Stimulated activated naive CD4-positive, alpha-beta T cell treated with Interleukin-2 at 50 U/mL for 16 hours (primary cell): ENCODE data around the gene B9D2.
"Not testable (repeated sequence)": the region's sequence is repeated elsewhere in the genome, so short reads cannot be mapped to it uniquely, and the experiment has no call there.

ENCODE experiments used
- DNase-seq: peaks from one replicate; lab custom pipeline; 2025; lab: John Stamatoyannopoulos, UW

B9D2 gene, protein sequence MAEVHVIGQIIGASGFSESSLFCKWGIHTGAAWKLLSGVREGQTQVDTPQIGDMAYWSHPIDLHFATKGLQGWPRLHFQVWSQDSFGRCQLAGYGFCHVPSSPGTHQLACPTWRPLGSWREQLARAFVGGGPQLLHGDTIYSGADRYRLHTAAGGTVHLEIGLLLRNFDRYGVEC

GRCh38 chr19:41363753-41364523, at the start of gene B9D2:
Gene B9D2, minus strand, starts transcription at chr19:41364149. Its CDS starts 630 bp downstream, at chr19:41363519.
- DNase-seq, result peak; percentile 98

DNA sequence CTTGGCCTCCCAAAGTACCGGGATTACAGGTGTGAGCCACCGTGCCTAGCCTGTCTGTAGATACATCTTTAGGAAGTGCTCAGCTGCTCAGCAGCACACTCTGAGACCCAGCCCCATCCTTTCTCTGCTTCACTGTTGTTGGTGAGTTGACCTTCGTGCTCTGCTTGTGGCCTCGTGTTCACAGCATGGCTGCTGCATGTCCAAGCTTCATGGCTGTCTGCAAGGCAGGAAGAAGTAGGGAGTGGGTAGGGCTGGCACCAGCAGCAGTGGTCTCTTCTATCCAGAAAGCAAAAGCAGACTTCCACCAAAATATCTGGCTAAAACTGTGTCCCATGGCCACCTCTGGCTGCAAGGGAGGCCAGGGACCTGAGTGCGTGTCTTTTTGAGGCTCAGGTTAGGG, 49.0 kb upstream of the B9D2 start:
- no peak for DNase-seq

DNA sequence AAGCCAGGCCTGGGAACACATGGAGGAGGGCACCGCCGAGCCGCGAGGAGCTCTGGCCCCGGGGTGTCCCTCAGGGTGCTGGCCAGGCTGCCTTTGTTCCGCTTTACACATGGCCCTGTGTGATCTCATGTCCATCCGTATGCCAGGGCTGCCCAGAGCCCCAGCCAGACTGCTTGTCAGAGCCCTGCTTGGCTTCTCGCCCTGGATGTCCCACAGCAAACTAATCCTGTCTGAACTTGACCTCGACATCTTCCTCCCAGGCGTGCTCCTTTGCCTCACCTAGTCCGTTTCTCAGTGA, 48.0 kb upstream of the B9D2 start:
- no peak for DNase-seq

DNA sequence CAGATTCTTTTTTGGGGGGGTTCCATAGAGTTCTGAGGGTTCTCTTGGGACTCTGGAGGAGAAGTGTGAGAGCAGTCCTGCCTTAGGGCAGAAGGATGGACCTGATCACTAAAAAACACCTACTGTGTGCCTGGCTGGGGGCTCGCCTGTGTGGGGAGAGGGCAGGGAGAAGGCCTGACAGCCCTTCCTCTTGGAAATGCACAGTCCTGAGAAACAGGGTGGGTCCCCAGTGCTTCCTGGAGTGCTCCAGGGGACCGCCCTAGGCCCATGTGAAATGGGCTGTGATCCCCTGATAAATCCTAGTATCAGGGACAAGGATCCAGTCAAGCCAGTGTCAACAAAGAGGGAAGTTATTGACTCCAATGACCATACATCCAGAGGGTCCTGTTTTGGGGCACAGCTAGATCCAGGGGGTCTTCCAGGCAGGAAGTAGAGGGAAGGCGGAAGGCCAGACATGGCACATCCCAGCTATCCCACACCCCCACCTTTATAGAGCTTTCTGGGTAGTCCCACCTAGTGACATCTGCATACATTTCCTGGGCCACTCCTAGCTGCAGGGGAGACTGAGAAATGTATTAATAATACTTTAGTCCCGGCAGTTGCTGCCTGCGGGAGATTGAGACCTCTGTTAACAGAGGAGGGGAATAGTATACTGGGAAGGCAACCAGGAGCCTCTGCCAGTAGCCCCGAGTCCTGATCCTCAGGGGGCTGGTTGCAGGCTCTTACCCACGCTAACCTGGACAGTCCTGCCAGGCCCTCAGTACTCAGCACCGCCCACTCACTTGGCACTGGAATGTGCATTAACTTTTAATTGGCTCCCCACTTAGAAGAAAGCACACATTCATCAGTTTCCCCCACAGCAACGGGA, 47.4 kb upstream of the B9D2 start:
- no peak for DNase-seq

- DNase-seq, result no peak
These were observed 46.5 kb upstream of the B9D2 start for GRCh38 chr19:41410336-41411054.

DNA sequence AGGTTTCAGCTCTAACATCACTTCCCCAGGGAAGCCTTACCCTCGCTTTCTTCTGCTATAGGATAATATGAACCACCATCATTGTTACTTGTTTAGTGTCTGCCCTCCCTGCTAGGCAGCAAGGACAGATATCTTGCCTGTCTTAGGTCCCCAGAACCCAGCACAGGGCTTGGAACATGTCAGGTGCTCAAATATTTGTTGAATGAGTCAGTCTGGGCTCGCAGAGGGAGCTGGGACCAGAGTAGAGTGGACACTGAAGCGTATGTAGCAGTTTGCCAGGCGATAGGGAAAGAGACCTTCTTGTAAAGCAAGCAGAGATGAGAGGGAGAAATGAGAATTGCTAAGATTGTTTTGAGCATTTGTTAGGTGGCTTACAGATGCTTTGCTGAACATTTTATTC, 45.3 kb upstream of the B9D2 start:
- DNase-seq, result no peak

DNA sequence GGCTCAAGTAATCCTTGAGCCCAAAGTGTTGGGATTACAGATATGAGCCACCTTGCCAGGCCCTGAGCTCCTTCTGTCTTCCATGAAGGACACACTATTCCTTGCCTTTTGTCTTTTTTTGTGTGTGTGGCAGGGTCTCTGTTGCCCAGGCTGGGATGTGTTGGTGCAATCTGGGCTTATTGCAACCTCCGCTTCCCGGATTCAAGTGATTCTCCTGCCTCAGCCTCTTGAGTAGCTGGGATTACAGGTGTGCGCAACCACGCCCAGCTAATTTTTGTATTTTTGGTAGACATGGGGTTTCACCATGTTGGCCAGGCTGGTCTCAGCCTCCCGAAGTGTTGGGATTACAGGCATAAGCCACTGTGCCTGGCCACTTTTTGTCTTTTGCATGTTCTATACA, 44.9 kb upstream of the B9D2 start:
- not testable (repeated sequence) for DNase-seq

- no peak for DNase-seq
These were observed 44.3 kb upstream of the B9D2 start for GRCh38 chr19:41408256-41408655.

DNA sequence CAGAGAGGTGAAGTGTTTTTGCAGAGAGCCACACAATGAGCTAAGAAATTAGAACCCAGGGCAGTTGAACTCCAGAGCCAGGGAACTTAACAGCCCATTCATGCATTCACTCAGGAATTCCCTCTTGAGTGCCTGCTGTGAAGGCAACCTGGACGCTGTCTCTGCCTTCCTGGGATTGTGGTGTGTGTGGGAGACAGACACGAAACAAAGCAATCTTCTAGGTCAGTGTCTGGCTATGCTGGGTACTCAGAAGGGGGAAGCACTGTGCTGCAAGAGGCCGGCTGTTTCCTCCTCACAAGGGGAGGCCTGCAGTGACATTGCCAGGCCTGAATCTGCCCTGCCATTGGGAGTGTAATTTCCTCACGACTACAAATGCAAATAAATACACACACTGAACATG, 43.3 kb upstream of the B9D2 start:
- DNase-seq, result no peak

DNA sequence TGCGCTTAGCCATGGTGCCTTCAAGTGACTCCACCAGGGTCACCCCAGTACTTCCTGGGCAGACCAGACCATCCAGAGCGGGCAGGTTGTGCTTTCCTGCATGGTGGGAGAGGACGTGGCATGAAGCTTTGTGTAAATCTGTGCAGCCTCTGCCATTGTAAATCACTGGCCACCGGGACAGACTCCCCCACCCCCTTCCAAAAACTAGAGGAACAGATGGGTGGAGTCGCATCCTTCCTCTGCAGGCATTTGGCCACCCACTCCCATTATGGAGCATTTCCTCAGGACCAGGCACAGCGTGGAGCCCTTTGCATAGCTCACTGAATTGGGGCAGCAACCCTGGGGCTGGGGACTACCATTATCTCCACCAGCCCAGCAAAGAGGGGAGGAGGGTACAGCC, 41.8 kb upstream of the B9D2 start:
- no peak for DNase-seq

- no peak for DNase-seq
These were observed 39.4 kb upstream of the B9D2 start for GRCh38 chr19:41403181-41403970.

DNA sequence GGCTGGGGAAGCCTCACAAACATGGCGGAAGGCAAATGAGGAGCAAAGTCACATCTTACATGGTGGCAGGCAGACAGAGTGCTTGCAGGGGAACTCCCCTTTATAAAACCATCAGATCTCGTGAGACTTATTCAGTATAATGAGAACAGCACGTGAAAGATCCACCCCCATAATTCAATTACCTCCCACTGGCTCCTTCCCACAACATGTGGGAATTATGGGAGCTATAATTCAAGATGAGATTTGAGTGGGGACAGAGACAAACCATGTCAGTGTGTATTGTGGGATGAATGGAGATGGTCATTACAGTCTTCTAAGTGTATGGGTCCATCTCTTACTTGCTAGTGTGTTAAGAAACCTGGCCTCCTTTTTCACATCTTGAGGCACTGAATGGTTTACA, 38.1 kb upstream of the B9D2 start:
- DNase-seq, result no peak

- DNase-seq, result no peak
These were observed 37.5 kb upstream of the B9D2 start for GRCh38 chr19:41401483-41401882.

DNA sequence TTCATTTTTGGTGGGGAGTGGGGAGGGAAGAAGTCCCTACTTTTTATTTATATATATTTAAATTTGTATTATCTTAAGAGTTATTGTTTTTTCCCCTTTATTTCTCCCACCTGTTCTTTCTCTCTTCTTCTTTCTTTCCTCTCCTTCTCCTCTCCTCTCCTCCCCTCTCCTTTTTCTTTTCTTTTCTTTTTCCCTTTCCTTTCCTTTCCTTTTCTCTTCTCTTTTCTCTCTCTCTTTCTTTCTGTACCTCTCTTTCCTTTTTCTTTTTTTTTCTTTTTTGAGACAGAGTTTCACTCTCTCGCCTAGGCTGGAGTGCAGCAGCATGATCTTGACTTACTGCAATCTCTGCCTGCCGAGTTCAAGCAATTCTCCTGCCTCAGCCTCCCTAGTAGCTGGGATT, 35.6 kb upstream of the B9D2 start:
- DNase-seq, result no peak

GRCh38 chr19:41399091-41399490, 35.1 kb upstream of the B9D2 start:
- no peak for DNase-seq

DNA sequence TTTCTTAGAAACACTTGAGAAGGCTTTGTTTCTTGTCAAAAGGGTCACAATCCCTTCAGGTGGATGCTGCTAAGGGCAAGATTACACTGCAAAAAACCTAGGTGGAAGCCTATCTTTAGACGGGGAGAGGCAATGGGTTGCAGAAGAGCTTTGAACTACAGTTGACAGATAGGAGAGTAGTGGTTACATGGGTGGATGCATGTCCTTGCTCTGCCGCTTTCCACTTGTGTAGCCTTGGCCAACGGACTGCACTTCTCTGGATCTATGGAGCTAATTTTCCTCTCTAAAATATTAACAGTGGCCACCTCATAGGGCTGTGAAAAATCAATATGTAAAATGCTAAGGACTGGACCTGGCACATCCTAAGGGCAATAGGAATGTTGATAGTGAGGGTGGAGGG, 34.6 kb upstream of the B9D2 start:
- DNase-seq, result no peak

- DNase-seq, result no peak
These were observed 34.1 kb upstream of the B9D2 start for GRCh38 chr19:41398050-41398418.

- peak; percentile 99 for DNase-seq
These were observed 33.4 kb upstream of the B9D2 start, which contains the start of the genes BCKDHA and EXOSC5 for GRCh38 chr19:41397086-41398049. Gene BCKDHA, plus strand, starts transcription at chr19:41397818. Its CDS starts 10 bp downstream, at chr19:41397828. Gene EXOSC5, minus strand, starts transcription at chr19:41397359. Its CDS starts 31 bp downstream, at chr19:41397328.

GRCh38 chr19:41395355-41395754, 31.4 kb upstream of the B9D2 start:
- no peak for DNase-seq

GRCh38 chr19:41392775-41393174, 28.8 kb upstream of the B9D2 start:
- DNase-seq, result no peak
